GM19468 (cell line): ENCODE results near the gene GSTA4.
"Not testable (repeated sequence)": the region's sequence is repeated elsewhere in the genome, so short reads cannot be mapped to it uniquely, and the experiment has no call there.

Experiments
- ATAC-seq: cut with Tn5 transposase; IDR thresholded peaks from one replicate; pipeline ENCODE4 v1.9.1; 2021; ENCODE audit warnings: mild to moderate bottlenecking, moderate library complexity, moderate number of reproducible peaks; ENCODE audit not compliant: unreplicated experiment; ENCODE audit errors: extremely low read depth

Gene GSTA4

DNA sequence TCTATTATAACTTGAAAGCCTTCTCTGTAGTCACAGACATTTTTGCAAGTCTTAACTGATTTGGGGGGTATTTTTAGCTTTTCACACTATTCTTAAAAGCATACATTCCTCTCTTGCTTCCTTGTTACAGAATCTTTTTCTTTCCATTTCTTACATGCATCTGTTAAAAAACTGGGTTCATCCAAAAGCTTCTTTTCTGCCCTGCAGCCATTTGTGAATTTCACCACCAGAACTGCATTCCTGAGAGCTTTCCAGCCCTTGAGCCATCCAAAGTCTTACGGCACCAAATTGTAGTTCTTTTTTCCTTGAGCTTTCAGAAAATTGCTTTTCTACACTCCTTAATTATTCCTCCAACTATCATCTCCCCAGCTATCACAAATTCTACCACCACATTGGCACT lies 19.7 kb upstream of the GSTA4 start:
- ATAC-seq: no peak

DNA sequence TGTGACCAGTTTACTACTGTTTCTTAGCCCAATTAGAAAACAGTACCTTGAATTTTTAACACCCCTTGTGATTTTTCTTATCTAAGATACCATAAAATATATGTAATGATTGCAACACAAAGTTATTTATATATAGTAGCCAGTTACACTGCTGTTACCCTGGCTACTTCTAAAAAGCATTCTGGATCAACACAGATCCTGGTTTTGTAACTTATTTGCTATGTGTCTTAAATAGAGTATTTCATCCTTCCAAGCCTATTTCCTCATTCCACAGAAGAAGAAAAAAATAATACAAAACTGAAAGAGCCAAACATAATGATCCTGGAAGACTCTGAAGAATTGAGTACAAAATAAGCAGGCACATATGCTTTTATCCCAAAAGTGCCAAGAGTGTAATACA lies 19.0 kb upstream of the GSTA4 start:
- no peak for ATAC-seq

DNA sequence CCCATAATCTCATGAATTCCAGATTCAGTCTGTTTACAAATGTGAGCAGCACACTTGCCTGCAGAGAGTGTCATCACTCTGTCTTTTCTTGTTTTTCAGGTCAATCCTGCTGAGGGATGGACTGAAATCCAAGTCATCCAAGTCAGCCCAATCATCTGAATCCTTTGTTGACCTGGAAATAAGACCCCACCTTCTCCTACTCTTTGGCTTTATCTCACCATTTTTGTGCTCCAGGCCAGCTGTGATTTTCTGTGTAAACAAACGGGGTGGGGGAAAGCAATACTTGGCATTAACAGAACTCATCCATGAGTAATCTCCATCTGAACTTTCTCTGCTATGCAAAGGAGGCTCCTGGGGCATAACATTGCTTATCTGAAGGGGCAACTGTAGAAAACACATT lies 16.9 kb upstream of the GSTA4 start:
- no peak for ATAC-seq

DNA sequence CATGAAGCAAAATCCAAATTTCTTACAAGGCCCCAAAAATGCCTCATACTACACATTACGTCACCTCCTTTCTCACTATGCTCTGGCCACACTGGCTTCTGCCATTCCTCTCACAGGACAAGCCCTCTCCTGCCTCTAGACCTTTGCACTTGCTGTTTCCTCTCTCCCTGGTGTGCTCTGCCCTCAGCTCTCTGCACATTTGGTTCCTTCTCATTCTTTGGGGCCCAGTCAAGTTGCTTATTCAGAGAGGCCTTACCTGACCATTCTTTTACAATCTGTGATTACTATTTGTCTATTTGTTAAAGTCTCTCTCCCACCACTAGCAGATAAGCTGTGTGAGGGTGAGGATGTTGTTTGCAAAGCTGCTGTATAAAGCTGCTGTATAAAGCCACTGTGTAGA lies 15.4 kb upstream of the GSTA4 start:
- ATAC-seq: no peak

DNA sequence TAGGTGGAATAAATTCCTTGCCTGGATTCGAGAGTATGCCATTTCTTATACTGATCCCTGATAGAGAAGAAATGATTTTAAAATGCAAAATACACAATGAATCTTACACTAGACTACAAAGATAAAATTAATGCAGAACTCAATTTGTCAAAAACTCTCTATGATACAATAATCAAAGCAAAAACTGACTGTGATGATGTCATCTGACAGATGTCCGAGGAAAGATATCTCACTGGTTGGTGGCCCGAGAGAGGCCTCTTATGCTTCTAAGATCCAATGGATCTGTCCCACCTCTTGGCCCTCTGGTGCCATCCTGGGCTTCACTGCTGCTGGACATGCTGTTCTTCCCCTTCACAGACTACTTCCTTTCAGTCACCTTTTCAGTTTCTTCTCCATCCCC lies 14.4 kb upstream of the GSTA4 start:
- ATAC-seq: no peak

DNA sequence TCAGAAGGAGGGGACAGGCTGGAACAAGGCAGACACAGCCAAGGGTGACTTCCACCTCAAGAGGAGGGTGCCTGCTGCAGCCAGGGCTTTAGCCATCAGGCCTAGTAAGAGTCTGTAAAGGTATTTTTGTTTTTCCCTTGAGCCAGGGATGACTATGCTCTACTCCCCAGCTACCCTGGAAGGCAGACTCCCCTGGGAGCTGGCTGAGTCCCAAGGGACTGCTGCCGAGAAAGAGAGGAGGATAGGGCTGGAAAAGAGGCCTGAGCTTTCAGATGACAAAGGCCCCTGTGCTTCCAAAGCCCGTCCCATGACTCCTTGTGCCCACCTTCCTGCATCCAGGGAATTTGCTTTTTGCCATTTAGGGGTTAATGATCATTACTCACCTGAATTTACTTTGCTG lies 14.0 kb upstream of the GSTA4 start:
- ATAC-seq: no peak

DNA sequence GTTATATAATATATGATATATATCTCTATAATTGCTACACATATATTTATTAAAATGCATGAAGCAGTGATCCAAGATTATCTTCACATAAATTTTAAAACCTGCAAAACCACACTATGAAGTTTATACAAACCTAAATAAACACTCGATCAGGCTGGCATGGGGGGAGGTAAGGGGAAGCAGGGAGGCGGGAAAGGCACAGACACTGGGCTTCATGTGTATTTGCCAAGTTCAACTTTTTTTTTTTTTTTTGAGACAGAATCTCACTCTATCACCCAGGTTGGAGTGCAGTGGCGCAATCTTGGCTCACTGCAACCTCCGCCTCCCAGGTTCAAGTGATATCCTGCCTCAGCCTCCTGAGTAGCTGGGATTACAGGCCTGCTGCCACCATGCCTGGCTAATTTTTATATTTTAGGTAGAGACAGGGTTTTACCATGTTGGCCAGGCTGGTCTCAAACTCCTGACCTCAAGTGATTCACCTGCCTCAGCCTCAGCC lies 13.2 kb upstream of the GSTA4 start:
- ATAC-seq: not testable (repeated sequence)

DNA sequence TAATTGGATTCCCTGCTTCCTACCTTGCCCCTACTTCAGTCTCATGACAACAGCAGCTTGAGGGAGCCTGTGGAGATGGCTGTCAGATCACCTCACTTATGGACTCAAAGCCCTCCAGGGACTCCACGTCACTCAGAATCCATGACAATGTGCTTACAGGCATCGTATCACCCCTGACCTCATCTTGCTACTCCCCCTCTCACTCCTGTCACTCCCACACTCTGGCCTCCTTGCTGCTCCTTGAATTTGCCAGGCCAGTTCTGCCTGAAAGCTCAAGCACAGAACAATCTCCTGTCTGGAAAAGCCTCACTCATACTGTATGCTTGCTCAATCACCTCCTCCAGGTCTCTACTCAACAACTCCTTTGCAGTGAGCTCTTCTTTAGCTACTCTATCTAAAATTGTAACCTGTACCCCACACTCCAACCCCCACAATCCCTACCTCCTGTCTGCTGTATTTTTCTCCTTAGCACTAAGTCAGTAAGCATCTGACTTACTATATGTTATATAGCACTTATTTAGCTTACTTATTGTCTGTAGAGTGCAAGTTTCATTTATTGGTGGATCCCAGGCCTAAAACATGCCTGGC lies 10.7 kb upstream of the GSTA4 start:
- ATAC-seq: no peak

DNA sequence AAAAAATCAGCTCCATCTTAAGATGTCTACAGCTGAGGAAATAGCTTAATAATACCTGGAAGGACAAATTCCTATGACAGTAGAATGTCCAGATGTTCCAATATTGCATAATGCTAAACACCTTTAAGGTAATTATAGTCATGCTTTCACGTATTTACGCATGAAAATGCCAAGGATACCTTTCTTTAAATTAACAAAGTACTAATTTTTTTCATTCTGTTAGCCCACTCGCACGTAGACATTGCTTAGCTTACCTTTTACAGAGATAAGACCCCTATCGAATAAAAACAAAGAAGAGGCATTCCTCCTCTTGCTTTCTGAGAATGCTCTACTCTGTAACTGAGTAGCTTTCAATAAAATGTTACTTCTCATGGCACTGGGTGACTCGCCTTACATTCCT lies 4.4 kb upstream of the GSTA4 start:
- ATAC-seq: no peak

DNA sequence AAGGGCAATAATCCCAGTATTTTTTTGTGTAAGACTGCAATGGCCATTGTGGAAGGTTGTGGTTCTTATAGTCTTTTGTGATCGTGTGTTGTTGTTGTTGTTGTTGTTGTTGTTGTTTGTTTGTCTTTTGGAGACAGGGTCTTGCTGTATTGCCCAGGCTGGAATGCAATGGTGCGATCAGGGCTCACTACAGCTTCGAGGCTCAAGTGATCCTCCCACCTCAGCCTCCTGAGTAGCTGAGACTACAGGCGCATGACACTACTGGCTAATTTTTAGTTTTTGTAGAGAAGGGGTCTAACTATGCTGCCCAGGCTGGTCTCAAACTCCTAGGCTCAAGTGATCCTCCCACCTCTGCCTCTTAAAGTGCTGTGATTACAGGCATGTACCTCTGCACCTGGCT lies 3.5 kb upstream of the GSTA4 start:
- ATAC-seq: no peak

DNA sequence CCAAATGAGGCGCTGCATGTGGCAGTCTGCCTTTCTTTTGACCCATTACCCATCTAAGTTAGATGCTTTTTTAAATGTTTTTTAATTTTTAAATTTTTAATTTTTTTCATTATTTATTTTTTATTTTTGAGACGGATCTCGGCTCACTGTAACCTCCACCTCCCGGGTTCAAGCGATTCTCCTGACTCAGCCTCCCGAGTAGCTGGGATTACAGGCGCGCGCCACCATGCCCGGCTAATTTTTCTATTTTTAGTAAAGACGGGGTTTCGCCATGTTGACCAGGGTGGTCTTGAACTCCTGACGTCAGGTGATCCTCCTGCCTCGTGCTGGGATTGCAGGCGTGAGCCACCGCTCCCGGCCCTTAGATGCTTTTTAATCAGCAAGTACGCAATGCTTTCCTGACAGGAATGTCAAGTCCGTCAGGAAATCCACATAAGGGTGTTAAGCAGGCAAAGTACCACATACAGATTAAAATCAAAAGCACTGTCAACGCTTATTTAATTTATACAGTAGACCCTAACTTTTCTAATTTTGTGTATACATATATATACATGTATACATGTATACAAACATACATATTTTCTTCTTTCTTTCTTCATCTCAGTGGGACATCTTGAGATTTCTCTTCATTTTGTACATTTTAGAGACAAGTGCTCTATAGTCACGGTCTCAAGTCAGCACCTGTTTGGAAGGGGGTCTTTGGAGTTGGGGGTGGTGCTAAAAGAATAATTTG lies 995 bp upstream of the GSTA4 start:
- no peak for ATAC-seq

DNA sequence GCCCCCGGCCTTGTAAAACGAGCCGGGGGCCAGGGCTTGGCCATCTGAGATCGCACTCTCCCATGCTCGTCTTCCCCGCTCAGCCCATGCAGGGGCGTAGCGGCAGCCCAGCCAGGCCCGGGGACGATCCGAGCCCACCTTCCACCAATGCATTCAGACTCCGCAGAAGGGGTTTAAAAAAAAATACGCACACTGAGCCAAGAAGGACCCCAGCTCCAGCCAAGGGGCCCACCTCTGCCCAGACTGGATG lies 320 bp downstream of the GSTA4 start:
- no peak for ATAC-seq

DNA sequence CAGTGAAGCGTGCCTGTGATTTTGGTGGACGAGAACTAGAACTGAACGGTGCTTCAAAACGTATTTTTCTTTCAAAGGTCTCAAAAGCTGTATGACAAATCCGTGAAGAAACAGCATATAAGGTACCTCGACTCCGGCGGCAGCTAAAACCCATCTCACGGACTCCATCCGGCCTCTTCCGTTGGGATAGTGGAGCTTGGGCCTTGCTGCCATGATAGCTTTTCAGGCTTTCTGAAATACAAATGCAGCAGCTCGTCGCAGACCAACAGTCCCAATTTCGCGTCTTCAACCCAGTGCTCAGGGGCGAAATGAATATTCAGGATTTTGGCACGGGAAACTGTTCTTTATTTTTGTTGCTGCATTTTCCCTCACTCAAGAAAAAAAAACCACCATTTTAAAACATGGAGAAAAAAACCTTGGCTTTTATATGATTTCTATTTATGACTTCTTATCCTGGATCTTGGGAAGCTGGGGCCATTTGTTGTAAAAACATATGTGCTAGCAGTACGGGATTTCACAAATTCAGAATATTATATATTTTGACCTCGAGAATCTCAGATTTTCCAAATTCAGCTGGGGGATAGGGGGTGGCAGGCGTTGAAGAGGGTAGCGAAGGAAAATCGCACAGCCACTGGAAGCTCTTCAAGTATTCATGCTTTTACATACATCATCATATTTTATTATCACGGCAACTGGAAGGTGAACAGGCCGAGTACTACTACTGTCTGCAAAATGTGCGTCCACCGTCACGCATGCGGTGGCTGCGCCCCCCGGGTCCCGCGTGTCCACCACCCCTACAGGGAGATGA lies 849 bp downstream of the GSTA4 start:
- ATAC-seq: no peak

DNA sequence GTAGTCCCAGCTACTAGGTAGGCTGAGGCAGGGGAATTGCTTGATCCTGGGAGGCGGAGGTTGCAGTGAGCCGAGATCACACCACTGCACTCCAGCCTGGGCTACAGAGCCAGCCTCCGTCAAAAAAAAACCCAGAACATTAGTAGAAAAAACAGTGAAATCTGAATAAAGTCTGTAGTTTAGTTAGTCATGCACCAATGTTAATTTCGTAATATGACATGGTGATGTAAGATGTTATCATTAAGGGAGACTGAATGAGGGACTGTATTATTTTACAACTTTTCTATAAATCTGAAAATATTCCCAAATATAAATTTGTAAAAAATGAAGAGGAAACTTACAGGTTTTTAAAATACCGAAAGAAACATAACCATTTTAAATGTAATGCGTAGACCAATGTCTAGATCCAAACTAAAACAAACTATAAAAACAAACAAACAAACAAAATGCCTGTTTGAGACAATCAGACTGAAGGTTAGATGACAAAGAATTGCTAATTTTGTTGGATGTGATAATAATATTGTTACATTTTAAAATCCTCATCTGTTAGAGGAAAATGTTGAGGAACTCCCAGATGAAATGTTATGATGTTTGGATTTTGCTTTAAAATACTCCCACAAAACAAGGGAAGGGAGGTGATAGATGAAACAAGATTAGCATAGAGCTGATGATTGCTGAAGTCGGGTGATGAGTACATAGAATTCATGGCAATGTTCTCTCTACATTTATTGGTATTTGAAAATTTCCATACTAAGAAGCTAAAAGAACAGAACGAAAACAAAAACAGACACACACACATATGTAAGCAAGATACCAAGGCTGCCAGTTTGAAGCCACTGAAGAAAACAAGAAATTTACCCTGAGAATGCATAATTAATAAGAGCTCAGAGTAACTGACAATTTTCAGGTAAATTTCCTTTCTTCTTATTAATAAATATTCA lies 1.8 kb downstream of the GSTA4 start:
- ATAC-seq: no peak

DNA sequence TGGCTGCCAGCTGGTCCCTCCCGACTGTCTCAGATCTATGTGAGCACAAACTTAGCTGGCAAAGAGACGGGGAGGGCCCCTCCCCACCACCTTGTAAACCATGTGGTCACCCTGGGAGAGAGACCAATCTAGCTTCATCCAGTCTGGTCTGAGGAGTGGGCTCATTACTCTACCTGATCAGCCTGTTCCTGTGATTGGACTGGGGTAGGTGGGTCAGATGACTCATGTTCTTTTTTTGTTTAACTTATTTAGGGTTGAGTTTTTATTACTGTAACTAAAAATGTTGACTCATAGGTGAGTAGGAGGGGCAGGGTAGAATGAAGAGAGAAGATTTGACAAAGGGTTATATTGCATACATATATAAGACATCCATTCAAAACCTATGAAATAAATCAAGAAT lies 4.7 kb downstream of the GSTA4 start:
- no peak for ATAC-seq

DNA sequence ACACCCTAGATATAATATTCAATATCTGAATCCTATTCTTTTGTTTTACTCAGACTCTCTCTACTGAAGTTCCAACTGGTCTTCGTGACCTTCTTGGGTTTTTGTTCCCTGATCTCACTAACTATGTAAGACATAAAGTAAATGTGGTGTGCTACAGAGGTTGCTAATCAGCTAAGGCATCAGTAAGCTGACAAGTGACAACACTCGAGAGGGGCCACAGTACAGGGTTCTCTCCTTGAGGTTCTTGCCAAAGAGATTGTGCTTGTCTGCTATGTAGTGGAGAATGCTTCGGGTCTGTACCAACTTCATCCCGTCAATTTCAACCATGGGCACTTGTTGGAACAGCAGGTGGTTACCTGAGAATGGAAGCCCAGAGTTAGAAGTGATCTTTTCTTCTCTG lies 9.9 kb downstream of the GSTA4 start:
- no peak for ATAC-seq

DNA sequence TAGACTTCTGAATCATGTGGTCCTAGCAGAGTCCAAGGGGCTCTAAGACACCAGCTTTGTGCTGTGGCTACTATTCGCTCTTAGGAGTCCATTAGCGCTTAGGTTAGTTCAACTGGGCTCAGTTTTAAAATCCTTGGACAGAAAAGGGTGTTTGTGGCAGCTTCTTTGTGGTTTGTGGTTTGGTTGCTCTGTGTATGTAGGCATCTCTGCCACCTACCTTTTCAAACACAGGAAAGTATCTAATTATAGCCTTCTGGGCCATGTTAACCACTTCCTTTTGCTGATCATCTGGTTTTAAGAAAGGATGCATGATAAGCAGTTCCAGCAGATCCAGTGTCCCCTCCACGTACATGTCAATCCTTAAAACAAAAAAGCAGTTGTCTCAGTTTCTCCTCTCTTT lies 10.8 kb downstream of the GSTA4 start:
- no peak for ATAC-seq

DNA sequence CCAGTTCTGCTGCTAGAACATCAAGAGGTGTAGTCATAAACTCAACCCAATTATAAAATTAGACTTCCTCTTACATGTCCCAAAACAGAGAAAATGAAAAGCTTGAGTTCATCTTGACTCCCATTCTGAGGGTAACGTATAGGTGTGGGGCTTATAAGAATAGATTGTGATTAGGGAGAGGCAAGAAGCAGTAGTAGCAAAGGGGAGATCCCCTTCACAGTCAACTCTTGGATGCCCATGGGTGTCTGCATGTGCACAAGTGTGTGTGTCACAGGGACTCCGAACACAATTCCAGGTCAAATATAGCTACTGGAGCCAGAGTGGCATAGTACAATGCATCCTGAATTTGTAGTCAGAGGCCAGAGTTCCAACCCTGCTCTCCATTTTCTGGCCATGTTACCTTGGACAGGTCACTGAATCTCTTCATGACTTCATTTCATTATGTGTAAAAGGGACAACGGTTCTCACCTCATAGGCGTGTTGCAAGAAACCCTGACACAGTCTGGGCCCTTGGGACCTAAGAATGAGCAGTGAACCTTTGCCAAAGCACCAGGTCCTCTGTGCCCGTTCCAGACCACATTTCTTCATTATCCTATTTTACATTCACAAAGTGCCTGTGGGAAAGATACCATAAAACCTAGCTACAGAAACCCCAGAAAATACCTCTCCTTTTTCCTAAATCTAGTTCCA lies 11.8 kb downstream of the GSTA4 start:
- no peak for ATAC-seq

DNA sequence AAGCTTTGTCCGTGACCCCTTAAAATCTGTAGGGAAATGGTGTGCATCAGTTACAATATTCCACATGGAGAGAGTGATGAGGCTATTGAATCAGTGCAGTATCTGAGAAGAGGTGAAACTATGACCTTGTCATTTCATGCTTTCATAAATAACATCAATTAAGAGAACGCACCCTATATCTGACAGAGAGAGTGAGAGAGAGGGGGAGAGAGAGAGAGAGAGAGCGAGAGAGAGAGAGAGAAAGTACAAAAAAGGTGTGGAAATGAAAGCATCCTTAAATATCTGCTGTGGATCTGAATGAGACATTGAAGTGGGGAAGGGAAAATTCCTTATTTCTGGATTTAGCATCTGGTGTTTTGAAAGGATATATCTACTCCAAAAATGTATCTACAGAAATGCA lies 12.4 kb downstream of the GSTA4 start:
- ATAC-seq: no peak
